GM18505 (cell line): Measurements from ENCODE around the gene PPFIA1.
A peak's percentile ranks its signal among the peaks of the same experiment; 100 is the strongest.
"Not testable (repeated sequence)": the region's sequence is repeated elsewhere in the genome, so short reads cannot be mapped to it uniquely, and the experiment has no call there.

ENCODE experiments used
- ATAC-seq: cut with Tn5 transposase; IDR thresholded peaks from one replicate; pipeline ENCODE4 v1.9.1; 2021; ENCODE audit not compliant: unreplicated experiment
- POLR2A ChIP-seq: IDR thresholded peaks from 4 replicates; pipeline ENCODE4 v1.6.1; 2011; ENCODE audit warnings: borderline replicate concordance; ENCODE audit not compliant: insufficient read depth, insufficient read length; ENCODE audit errors: extremely low read depth

PPFIA1 gene

DNA sequence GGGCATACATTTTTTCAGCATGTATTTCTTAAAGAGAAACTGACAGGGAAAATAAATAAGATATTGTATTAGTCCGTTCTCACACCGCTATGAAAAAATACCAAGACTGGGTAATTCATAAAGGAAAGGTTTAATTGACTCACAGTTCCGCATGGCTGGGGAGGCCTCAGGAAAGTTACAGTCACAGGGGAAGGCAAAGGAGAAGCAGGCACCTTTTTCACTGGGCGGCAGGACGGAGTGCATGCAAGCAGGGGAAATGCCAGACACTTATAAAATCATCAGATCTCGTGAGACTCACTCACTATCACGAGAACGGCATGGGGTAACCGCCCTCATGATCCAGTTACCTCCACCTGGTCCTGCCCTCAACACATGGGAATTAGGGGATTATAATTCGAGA is 44.2 kb downstream of the PPFIA1 start:
- peak; percentile 39 for TF ChIP-seq POLR2A
- ATAC-seq = no peak

DNA sequence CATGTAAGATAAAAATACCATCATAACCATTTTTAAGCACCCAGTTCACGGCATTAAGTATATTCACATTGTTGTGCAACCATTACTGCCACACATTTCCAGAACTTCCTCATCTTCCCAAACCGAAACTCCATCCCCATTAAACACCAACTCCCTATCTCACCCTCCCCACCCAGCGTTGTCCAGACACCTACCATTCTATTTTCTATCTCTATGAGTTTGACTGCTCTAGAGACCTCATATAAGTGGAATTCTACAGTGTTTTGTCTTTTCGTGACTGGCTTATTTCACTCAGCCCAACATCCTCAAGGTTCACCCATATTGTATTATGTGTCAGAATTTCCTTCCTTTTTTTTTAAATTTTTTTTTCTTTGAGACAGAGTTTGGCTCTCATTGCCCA is 45.2 kb downstream of the PPFIA1 start:
- no peak for TF ChIP-seq POLR2A

DNA sequence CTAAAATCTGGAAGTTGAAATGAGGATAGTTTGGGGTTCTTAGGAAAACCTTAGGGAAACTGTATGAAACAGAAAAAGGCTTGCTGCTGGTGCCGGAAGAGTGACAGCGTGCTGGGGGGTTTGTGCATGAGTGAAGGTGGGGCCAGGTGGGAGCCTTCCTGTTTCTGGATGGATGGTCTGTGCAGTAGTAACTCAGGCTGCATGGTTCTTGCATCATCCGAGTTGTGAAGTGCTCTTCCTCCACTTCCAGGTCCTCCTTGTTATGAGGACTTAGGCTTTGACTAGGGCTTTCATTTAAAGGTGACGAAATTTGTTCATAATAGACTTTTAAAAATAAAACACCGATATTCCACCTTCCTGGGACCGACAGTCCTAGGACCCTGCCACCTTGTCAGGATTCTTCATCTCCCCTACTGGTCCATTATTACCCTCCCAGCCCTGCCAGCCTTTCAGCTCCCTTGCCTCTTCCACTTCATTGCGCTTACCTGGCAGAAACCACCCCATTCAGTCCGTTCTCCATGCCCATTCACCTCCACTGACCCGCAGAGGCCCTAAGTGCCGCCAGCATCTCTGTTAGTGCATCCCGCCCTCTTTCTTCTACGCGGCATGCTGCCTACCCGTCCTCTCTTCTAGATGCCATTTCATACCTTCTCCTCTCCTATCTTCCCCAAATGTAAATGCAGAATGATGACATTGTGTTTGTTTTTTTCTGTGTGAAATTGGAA is 47.3 kb downstream of the PPFIA1 start:
- no peak for TF ChIP-seq POLR2A
- no peak for ATAC-seq

More for the DNA sequence above, 45.2 kb downstream of the PPFIA1 start:
- ATAC-seq = no peak

DNA sequence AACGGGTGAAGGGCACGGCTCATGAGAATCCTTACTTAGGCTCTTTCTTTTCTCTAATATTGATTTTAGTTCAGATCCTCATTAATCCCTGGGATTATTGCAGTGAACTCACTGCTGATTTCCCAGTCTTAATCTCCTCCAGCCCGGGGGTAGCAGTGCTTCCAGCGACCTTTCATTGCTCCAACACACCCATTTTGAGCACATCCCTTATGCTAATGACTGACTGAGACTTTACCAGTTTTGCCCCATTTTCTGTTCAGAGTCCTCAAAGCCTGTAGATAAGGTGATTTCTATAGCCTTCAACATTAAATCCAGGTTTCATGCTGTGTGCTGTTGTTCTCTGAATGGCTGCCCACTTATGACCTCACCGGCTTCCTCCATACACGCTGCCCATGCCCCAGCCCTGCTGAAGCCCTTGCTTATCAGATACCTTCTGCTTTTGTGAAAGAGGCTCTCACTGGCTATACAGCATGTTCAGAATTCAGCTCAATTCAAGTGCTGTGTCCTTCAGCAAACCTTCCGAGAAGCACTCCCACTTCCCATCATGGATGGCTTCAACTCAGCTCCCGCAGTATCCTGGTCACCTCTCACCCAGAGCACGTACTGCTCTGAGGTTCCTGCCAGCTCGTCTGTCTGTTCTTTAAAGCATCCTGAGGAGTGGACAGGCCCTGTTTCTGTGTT is 49.0 kb downstream of the PPFIA1 start:
- ATAC-seq = no peak

DNA sequence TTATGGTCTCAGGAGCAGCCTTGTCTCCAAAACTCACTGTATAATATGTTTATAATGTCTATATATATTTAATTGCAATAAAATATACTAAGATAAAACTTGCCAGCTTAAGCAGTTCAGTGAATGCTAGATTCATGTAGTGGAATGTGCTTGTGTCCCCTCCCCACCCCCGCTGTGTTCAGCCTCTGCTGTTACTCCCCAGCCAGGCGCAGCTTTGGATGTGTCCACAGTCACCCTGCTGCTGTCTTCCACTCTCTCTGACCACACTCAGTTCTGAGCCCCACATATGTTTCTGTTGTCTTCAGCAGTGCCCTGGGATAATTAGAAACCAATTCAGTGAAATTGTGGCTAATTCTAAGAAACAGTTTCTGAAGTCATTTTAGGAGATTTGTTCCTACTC is 52.2 kb downstream of the PPFIA1 start:
- TF ChIP-seq POLR2A = no peak
- ATAC-seq = no peak

More for the DNA sequence above, 49.0 kb downstream of the PPFIA1 start:
- no peak for TF ChIP-seq POLR2A

DNA sequence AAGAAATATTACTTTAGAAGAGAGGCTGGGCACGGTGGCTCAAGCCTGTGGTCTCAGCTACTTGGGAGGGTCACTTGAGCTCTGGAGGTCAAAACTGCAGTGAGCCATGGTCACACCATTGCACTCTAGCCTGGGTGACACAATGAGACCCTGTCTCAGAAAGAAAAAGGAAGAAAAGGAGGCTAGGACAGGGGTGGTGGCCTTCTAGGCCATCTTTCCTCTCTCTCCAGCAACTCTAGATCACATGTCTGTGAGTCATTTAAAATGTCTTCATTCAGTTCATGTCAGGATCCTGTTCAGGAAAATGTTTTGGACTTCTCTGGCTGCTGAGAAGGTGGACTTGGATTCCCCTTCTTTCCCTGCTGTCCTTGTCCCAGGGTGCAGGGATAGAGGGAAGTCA is 53.3 kb downstream of the PPFIA1 start:
- no peak for ATAC-seq

DNA sequence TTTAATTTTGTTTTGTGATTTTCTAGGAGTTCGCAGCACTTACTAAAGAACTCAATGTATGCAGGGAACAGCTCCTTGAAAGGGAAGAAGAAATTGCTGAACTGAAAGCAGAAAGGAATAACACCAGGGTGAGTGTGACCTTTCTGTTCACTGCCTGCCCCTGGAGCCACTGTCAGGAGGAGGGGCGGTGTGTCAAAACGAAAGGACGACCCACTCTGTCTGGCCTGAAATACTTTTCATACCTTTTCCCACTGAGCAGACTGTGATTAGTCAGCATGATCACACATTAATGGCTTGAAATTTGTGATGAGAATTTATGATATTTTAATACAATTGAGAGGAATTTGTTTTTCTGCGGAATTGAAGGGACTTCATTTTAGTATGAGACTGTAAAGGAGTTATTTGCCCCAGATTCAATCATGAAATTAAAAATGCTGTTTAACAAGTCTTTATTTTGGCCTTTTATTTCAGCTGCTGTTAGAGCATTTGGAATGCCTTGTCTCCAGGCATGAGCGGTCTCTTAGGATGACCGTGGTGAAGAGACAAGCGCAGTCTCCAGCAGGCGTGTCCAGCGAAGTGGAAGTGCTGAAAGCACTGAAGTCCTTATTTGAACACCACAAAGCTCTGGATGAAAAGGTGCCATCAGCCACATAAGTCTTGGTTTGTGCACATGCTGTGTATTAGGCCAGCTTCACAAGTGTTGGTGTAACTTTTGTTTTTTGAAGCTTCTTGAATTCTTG is 54.1 kb downstream of the PPFIA1 start:
- no peak for ATAC-seq
- TF ChIP-seq POLR2A = no peak

More for the DNA sequence above, 53.3 kb downstream of the PPFIA1 start:
- no peak for TF ChIP-seq POLR2A

DNA sequence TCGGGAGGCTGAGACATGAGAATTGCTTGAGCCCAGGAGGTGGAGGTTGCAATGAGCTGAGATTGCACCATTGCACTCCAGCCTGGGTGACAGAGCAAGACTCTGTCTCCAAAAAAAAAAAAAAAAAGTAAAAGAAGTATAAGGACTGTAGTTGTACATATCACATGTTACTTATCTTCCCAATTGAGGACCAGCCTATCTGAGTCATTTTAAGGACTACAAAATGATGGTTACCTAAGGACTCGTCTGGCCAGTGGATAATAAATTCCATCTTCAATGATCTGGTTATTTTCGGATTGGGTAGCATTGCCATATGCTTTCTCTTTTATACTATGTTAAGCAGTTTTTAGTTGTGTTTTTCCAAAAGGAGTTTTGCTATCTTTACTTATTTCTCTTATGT is 55.3 kb downstream of the PPFIA1 start:
- no peak for ATAC-seq
- no peak for TF ChIP-seq POLR2A

DNA sequence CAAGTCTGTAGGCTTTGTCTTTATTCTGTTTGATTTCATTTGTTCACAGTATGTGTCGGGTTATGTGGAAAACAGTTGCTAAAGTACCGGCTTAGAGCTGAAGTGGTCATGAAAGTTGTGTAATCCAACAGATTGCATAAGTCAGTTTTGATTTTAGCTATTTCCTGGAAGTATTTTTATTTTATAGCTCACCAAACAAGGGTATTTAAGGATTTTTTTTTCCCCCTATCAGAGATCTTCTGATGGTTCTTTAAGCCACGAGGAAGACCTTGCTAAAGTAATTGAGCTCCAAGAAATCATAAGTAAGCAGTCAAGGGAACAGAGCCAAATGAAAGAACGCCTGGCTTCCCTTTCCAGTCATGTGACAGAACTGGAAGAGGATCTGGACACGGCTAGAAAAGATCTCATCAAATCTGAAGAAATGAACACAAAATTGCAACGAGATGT is 55.9 kb downstream of the PPFIA1 start:
- no peak for TF ChIP-seq POLR2A
- no peak for ATAC-seq

DNA sequence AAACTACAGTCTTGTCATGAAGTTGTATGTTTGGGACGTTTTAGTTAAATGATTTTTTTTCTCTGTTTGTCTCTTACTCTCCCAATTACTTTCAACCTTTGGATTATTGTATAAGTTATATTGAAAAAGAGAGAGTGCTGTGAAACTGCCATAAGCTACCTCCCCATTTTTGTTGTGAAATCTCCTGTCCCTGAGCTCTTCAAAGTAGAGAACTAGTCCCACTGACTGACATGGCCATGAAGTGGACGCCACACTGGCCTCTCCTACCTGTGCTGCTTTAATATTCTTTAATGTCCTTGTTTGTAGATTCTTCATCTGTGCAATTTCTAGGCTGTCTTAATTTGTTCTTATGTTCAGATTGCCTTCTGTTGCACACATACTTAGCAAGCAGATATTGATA is 56.3 kb downstream of the PPFIA1 start:
- no peak for ATAC-seq
- no peak for TF ChIP-seq POLR2A

DNA sequence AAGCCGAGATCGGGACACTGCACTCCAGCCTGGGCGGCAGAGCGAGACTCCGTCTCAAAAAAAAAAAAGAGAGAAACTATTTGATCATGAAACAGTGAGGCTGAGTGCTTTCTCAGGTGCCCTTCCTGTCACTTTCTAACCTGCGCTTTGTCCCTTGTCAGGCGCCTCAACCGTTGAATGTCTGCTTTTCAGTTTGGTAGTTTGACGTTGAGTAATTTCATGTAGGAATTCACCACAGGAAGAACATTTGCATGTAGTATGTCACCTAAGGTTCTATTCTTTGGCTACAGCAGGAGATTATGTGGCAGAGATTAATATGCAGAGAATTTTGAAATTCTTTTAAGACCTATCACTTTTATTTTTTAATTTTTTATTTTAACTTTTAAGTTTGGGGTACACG is 57.2 kb downstream of the PPFIA1 start:
- ATAC-seq = no peak
- TF ChIP-seq POLR2A = no peak

DNA sequence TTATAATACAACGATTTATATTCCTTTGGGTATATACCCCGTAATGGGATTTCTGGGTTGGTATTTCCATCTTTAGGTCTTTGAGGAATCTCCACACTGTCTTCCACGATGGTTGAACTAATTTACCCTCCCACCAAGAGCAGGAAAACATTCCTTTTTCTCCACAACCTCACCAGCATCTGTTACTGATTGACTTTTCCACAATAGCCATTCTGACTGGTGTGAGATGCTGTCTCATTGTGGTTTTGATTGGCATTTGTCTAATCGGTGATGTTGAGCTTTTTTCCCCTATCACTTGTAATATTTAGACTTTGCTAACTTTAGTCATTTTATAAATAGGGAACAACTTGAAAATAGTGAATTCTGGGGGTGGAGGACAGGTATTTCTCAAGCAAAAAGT is 58.1 kb downstream of the PPFIA1 start:
- ATAC-seq = no peak
- no peak for TF ChIP-seq POLR2A

DNA sequence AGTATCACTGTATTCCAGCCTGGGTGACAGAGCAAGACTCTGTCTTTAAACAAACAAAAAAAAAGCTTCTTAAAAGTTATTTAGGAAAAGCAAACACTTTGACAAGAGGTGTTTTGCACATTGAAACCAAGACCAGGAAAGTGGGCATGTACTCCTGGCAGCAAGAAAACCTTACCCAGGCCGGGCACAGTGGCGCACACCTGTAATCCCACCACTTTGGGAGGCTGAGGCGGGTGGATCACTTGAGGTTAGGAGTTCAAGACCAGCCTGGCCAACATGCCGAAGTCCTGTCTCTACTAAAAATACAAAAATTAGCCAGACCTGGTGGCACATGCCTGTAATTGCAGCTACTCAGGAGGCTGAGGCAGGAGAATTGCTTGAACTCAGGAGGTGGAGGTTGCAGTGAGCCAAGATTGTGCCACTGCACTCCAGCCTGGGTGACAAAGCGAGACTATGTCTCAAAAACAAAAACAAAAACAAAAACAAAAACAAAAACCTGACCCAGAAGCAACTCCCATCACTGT is 60.9 kb downstream of the PPFIA1 start:
- ATAC-seq = not testable (repeated sequence)

DNA sequence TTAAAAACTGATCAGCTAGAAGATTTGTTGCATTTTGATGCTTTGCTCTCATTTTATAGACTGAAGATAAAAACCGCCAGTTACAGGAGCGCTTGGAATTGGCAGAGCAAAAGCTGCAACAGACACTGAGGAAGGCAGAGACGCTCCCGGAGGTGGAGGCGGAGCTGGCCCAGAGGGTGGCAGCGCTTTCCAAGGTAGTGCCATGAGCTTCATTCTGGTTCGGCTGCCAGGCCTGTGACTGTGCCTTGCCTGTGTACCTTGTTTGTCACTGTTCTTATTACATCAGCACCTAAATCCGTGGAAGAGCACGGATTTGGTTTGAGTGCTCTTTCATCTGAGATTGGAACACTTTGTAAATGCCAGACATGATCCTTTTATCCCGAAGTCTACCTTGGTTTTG is 61.4 kb downstream of the PPFIA1 start:
- no peak for ATAC-seq
- TF ChIP-seq POLR2A = no peak

DNA sequence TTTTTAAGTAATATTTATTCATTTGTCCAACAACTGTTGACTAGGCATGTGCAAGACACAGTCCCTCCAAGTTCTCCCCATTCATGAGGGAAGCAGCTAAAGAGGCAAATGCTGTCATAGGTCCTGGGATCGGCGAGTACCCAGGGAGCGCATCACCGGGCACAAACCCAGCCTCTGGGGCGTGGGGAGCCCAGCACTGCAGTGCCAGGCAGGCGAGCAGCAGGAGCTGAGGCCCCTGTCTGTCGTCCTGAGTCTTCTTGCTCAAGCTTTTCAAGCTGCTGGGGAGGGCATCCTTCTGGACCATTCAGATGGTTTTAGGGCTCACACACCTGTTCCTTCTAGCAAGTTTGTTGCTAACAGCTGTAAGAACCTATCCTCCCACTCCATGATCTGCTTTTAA is 62.1 kb downstream of the PPFIA1 start:
- no peak for ATAC-seq
- TF ChIP-seq POLR2A = no peak
